ENCODE measurements around the gene ST3GAL5.
A peak's percentile ranks its signal among the peaks of the same experiment; 100 is the strongest.
"Not testable (repeated sequence)": the region's sequence is repeated elsewhere in the genome, so short reads cannot be mapped to it uniquely, and the experiment has no call there.

The ST3GAL5 gene

GRCh38 chr2:85862426-85862825 lies 26.4 kb downstream of the ST3GAL5 start:
- no peak for DNase-seq

GRCh38 chr2:85861650-85862049 lies 27.1 kb downstream of the ST3GAL5 start:
- no peak for DNase-seq

GRCh38 chr2:85861180-85861579 lies 27.6 kb downstream of the ST3GAL5 start:
- DNase-seq, result no peak

- DNase-seq, result no peak
Measured at GRCh38 chr2:85858841-85859240, 29.9 kb downstream of the ST3GAL5 start.

GRCh38 chr2:85854897-85855296 lies 33.9 kb downstream of the ST3GAL5 start:
- DNase-seq, result no peak

GRCh38 chr2:85854166-85854509 lies 34.7 kb downstream of the ST3GAL5 start:
- no peak for DNase-seq

GRCh38 chr2:85853499-85854165 lies 35.2 kb downstream of the ST3GAL5 start:
- no peak for DNase-seq

GRCh38 chr2:85852937-85853498 lies 35.8 kb downstream of the ST3GAL5 start:
- no peak for DNase-seq

- DNase-seq, result no peak
Measured at GRCh38 chr2:85852152-85852840, 36.5 kb downstream of the ST3GAL5 start.

GRCh38 chr2:85851253-85852151 lies 37.3 kb downstream of the ST3GAL5 start:
- DNase-seq, result no peak

GRCh38 chr2:85850451-85850850 lies 38.3 kb downstream of the ST3GAL5 start:
- no peak for DNase-seq

- DNase-seq, result no peak
Measured at GRCh38 chr2:85847051-85847588, 41.7 kb downstream of the ST3GAL5 start.

GRCh38 chr2:85846411-85846810 lies 42.4 kb downstream of the ST3GAL5 start:
- DNase-seq, result peak; percentile 38

GRCh38 chr2:85844486-85844885 lies 44.3 kb downstream of the ST3GAL5 start:
- DNase-seq, result no peak

- DNase-seq, result no peak
Measured at GRCh38 chr2:85843543-85843942, 45.2 kb downstream of the ST3GAL5 start.

- DNase-seq, result no peak
Measured at GRCh38 chr2:85840091-85840490, 48.7 kb downstream of the ST3GAL5 start.

GRCh38 chr2:85839461-85839860 lies 49.3 kb downstream of the ST3GAL5 start:
- DNase-seq, result no peak

- no peak for DNase-seq
Measured at GRCh38 chr2:85838641-85839040, 50.1 kb downstream of the ST3GAL5 start.

- no peak for DNase-seq
Measured at GRCh38 chr2:85838181-85838580, 50.6 kb downstream of the ST3GAL5 start.

GRCh38 chr2:85834466-85834865 lies 54.3 kb downstream of the ST3GAL5 start:
- DNase-seq, result no peak

- DNase-seq, result no peak
Measured at GRCh38 chr2:85831735-85832134, 57.1 kb downstream of the ST3GAL5 start.

GRCh38 chr2:85830645-85831044 lies 58.1 kb downstream of the ST3GAL5 start:
- no peak for DNase-seq

GRCh38 chr2:85829394-85829793 lies 59.4 kb downstream of the ST3GAL5 start:
- DNase-seq, result not testable (repeated sequence)
